Mucosa of gallbladder (tissue), 1 donor: Measurements from ENCODE around the gene MAD1L1. TPM values are rescaled to one million over a fixed set of nuclear protein-coding genes. Genes with fewer than 3 reads are reported as not detected.
"Not testable (repeated sequence)": the region's sequence is repeated elsewhere in the genome, so short reads cannot be mapped to it uniquely, and the experiment has no call there.

Experiments used
- DNase-seq: peaks from one replicate; pipeline ENCODE4 v3.0.0-alpha.2; 2020; ENCODE audit warnings: low spot score
- total RNA-seq: library from RNA; stranded (reverse); gene quantifications from one replicate; pipeline ENCODE4 v1.2.1, GENCODE V29; 2021
- donor health status: DM: no; HTN: no; CAD: no.

Gene MAD1L1
- total RNA-seq, 1 donor from 2014 or later, result 50.5 TPM

- no peak for DNase-seq
Measured at GRCh38 chr7:1888425-1888824, 344.3 kb downstream of the MAD1L1 start.

GRCh38 chr7:1887251-1887650, 345.5 kb downstream of the MAD1L1 start:
- DNase-seq, result no peak

- DNase-seq, result no peak
Measured at GRCh38 chr7:1886361-1887064, 346.2 kb downstream of the MAD1L1 start.

- no peak for DNase-seq
Measured at GRCh38 chr7:1885465-1886226, 347.1 kb downstream of the MAD1L1 start.

- DNase-seq, result no peak
Measured at GRCh38 chr7:1884583-1885350, 348.0 kb downstream of the MAD1L1 start.

- no peak for DNase-seq
Measured at GRCh38 chr7:1883834-1884582, 348.7 kb downstream of the MAD1L1 start.

- DNase-seq, result no peak
Measured at GRCh38 chr7:1883031-1883761, 349.5 kb downstream of the MAD1L1 start.

- no peak for DNase-seq
Measured at GRCh38 chr7:1882451-1882850, 350.3 kb downstream of the MAD1L1 start.

- DNase-seq, result no peak
Measured at GRCh38 chr7:1881946-1882345, 350.8 kb downstream of the MAD1L1 start.

GRCh38 chr7:1876641-1877040, 356.1 kb downstream of the MAD1L1 start:
- not testable (repeated sequence) for DNase-seq

GRCh38 chr7:1875392-1876199, 357.1 kb downstream of the MAD1L1 start:
- peak; percentile 40 for DNase-seq

- DNase-seq, result not testable (repeated sequence)
Measured at GRCh38 chr7:1874590-1875391, 358.0 kb downstream of the MAD1L1 start.

GRCh38 chr7:1873857-1874589, 358.7 kb downstream of the MAD1L1 start:
- no peak for DNase-seq

- no peak for DNase-seq
Measured at GRCh38 chr7:1873421-1873820, 359.3 kb downstream of the MAD1L1 start.

GRCh38 chr7:1873070-1873405, 359.7 kb downstream of the MAD1L1 start:
- DNase-seq, result no peak

- DNase-seq, result no peak
Measured at GRCh38 chr7:1872191-1873069, 360.3 kb downstream of the MAD1L1 start.

GRCh38 chr7:1869452-1870130, 363.2 kb downstream of the MAD1L1 start:
- DNase-seq, result no peak
